Colonic mucosa (tissue), 4 donors: ENCODE results near the gene CETP. TPM values are rescaled to one million over a fixed set of nuclear protein-coding genes. Genes with fewer than 3 reads are reported as not detected.
"Not testable (repeated sequence)": the region's sequence is repeated elsewhere in the genome, so short reads cannot be mapped to it uniquely, and the experiment has no call there.

Source experiments
- DNase-seq: peaks from one replicate; pipeline ENCODE4 v3.0.0-alpha.2; 2020
- H3K27ac ChIP-seq: fragments of 200-600 bp; one replicate; pipeline ENCODE4 v1.8.0; 2021
- H3K27me3 ChIP-seq: fragments of 200-600 bp; one replicate; pipeline ENCODE4 v1.8.0; 2021
- H3K36me3 ChIP-seq: fragments of 200-600 bp; one replicate; pipeline ENCODE4 v1.8.0; 2021
- H3K4me1 ChIP-seq: fragments of 200-600 bp; one replicate; pipeline ENCODE4 v1.8.0; 2021; ENCODE audit warnings: mild to moderate bottlenecking
- H3K4me3 ChIP-seq: fragments of 200-600 bp; one replicate; pipeline ENCODE4 v1.8.0; 2021
- H3K9ac ChIP-seq, 2 donors: one replicate each; pipeline ENCODE4 v1.7.0; 2013; ENCODE audit warnings: control low read depth in 2 of 2, low read depth in 2 of 2, low read length in 2 of 2
- H3K9me3 ChIP-seq: fragments of 200-600 bp; one replicate; pipeline ENCODE4 v1.8.0; 2021
- intact Hi-C: fragments of 100-400 bp; cut with DNase I; formaldehyde crosslinking; loops from one replicate; pipeline ENCODE4 v1.14.1; 2022
- total RNA-seq, 2 donors: library from RNA; stranded (reverse); fragmentation: NEBNext Ultra II Directional in 1 of 2; extraction: Animal tissue kit (Norgen Biotek cat#: 25700) in 1 of 2; gene quantifications; one replicate each; pipeline ENCODE4 v1.2.1, GENCODE V29; 2021
- TF ChIP-seq, protein P1 (sequence below): fragments of 200-600 bp; IDR thresholded peaks from one replicate; pipeline ENCODE4 v1.8.0; 2022; ENCODE audit warnings: antibody characterized with exemption, mild to moderate bottlenecking
- donor health status: healthy.
- donor health status: DM: no; HTN: no; CAD: no.
- donor health status: DM: no; HTN: no; CAD: no.

CETP gene
- total RNA-seq, 2 donors from 2014 or later: not detected

DNA sequence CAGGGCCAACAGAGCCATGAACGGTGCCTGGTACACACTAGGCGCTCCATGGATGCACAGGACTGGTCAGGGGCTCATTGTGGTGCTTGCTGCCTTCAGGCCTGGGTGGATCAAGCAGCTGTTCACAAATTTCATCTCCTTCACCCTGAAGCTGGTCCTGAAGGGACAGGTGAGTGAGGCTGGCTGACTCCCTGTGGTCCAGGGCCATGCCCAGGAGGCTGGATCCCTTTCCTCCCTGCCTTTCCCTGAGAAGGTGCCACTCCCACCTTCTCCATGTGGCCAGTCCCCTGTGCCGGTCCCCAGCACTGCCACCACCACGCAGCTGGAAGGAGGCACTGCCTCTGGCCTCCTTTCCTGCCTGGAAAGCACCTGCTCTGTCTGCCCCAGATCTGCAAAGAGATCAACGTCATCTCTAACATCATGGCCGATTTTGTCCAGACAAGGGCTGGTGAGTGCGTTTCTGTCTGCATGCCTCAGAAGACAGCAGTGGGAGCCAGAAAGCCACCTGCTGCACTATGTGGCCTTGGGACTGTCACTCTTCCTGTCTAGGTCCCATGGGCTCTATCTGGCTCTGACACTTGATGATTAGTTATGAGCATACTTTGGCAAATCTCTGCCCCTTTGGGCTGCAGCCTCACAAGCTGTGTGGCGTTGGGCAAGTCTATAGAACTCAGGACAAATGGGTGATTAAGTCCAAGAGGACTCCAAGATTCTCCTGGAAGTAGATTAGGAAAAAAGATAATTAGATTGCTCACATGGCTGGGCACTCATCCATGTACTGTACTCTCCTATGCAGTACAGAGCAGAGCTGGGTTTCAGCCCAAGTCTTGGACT is 9.4 kb downstream of the CETP start:
- Histone ChIP-seq H3K9ac (no peak overlapping the region), H3K4me1 (no peaks in the 10 kb centered on the region), H3K27ac (no peak overlapping the region), H3K36me3 (no peaks in the 10 kb centered on the region), H3K4me3 (no peak overlapping the region), H3K27me3 (no peaks in the 10 kb centered on the region), H3K9me3 (no peaks in the 10 kb centered on the region)
- TF ChIP-seq, protein P1, sequence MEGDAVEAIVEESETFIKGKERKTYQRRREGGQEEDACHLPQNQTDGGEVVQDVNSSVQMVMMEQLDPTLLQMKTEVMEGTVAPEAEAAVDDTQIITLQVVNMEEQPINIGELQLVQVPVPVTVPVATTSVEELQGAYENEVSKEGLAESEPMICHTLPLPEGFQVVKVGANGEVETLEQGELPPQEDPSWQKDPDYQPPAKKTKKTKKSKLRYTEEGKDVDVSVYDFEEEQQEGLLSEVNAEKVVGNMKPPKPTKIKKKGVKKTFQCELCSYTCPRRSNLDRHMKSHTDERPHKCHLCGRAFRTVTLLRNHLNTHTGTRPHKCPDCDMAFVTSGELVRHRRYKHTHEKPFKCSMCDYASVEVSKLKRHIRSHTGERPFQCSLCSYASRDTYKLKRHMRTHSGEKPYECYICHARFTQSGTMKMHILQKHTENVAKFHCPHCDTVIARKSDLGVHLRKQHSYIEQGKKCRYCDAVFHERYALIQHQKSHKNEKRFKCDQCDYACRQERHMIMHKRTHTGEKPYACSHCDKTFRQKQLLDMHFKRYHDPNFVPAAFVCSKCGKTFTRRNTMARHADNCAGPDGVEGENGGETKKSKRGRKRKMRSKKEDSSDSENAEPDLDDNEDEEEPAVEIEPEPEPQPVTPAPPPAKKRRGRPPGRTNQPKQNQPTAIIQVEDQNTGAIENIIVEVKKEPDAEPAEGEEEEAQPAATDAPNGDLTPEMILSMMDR: no peak
- intact Hi-C loops: loop anchor here (5.0 kb wide), 1 partner anchor 56 kb away; no protein-coding TSS in a partner anchor
- no peak for DNase-seq

DNA sequence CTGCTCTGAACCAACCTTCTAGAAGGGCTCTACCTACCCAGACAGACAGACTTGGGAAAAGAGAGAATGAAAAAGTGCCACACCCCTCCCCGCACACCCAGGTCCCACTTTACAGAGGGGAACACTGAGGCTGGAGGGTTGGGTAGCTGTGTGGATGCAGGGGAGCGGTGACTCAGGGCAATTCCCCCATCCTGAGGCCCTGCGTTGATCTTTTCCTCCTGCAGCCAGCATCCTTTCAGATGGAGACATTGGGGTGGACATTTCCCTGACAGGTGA is 10.0 kb downstream of the CETP start:
- H3K9me3 ChIP-seq: no peaks in the 10 kb centered on the region
- TF ChIP-seq, protein P1: no peak
- no peak overlapping the region for H3K4me3 ChIP-seq
- no peak for DNase-seq
- H3K27ac ChIP-seq: no peak overlapping the region
- H3K27me3 ChIP-seq: no peaks in the 10 kb centered on the region
- H3K9ac ChIP-seq: no peak overlapping the region
- H3K36me3 ChIP-seq: no peaks in the 10 kb centered on the region
- no peaks in the 10 kb centered on the region for H3K4me1 ChIP-seq
- intact Hi-C loops: loop anchor here (5.0 kb wide), 1 partner anchor 56 kb away; no protein-coding TSS in a partner anchor

DNA sequence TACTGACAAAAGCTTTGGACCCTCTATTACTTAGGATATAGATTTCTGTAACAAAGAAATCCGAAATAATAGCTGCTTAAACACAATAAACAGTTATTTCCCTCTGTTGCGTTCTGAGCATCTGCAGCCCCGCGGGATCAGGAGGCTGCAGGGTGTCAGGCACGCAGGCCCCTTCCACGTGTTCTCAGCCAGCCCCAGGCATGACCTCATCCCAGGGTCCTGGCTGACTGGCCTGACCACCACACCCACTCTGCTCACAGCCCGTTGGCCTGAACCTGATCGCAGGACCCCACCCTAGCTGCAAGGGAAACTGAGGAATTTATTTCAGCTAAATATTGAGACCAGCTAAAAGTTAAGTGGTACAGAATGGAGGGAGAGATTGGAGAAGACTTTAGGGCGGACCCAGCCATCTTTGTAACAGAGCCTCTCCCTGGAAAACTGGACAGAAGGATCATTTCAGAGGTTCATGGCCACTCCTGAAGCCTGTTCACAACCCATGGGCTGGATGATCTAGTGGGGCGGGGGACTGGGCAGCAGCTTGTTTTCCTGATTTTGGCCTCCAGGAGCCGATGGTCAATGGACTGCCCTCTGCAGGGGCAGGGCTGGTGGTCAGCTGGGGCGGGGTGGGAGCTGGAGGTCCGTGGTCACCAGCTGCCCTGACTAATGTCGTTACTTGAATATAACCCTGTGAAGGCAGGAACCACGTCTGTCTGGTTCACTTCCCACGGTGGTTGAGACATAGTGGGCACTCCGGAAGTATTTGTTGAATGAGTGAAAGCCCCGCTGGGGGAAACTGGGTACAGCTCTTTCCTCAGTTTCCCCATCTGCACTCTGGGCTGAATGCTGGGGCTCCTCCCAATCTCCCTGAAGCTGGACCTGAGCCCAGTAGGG is 10.9 kb downstream of the CETP start:
- TF ChIP-seq, protein P1: no peak
- Histone ChIP-seq H3K27ac (no peak overlapping the region), H3K9me3 (no peaks in the 10 kb centered on the region), H3K36me3 (no peaks in the 10 kb centered on the region), H3K27me3 (no peaks in the 10 kb centered on the region), H3K9ac (no peak overlapping the region), H3K4me1 (no peaks in the 10 kb centered on the region), H3K4me3 (no peak overlapping the region)
- DNase-seq: no peak
- intact Hi-C loops: loop anchor here (5.0 kb wide), 1 partner anchor 55 kb away; no protein-coding TSS in a partner anchor

DNA sequence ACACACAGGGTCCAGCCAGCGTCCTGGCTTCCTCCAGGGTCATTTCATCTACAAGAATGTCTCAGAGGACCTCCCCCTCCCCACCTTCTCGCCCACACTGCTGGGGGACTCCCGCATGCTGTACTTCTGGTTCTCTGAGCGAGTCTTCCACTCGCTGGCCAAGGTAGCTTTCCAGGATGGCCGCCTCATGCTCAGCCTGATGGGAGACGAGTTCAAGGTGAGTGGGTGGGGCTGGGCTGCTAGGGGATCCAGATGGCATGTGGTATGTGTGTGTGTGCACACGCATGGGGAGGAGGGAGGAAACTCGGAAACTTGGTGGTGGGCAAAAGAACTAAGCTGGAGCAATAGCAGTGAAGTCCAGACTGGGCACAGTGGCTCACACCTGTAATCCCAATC is 11.5 kb downstream of the CETP start:
- no peaks in the 10 kb centered on the region for H3K36me3 ChIP-seq
- H3K9ac ChIP-seq: no peak overlapping the region
- H3K27me3 ChIP-seq: no peaks in the 10 kb centered on the region
- intact Hi-C loops: loop anchor here (5.0 kb wide), 1 partner anchor 54 kb away; no protein-coding TSS in a partner anchor
- DNase-seq: peak; percentile 17
- no peak overlapping the region for H3K27ac ChIP-seq
- no peaks in the 10 kb centered on the region for H3K4me1 ChIP-seq
- H3K9me3 ChIP-seq: no peaks in the 10 kb centered on the region
- TF ChIP-seq, protein P1: no peak
- no peak overlapping the region for H3K4me3 ChIP-seq

DNA sequence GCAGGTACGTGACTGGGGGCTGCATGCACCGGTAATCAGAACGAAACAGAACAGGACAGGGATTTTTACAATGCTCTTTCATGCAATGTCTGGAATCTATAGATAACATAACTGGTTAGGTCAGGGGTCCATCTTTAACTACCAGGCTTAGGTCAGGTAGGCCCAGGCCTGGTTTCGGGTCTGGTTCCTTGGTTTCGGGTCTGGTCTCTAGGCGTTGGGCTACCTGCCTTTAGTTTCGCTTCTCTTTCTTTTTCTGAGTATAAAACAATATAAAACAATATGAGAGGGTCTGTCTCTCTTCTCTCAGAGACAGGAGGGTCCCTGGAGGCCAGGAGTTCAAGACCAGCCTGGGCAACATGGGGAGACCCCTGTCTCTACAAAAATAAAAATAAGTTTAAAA is 12.1 kb downstream of the CETP start:
- not testable (repeated sequence) for H3K27me3 ChIP-seq, H3K27ac ChIP-seq, DNase-seq, H3K9me3 ChIP-seq, H3K4me3 ChIP-seq, H3K36me3 ChIP-seq, H3K9ac ChIP-seq, H3K4me1 ChIP-seq
- intact Hi-C loops: loop anchor here (5.0 kb wide), 1 partner anchor 53 kb away; no protein-coding TSS in a partner anchor
